Muscle of back (tissue), 11 donors: Measurements from ENCODE around the gene SLX9. TPM values are rescaled to one million over a fixed set of nuclear protein-coding genes. Genes with fewer than 3 reads are reported as not detected.
"Not testable (repeated sequence)": the region's sequence is repeated elsewhere in the genome, so short reads cannot be mapped to it uniquely, and the experiment has no call there.

ENCODE experiments used
- DNase-seq, 3 donors: peaks; one replicate each; pipeline versions ENCODE4 v3.0.0 to v3.0.0-alpha.2; 2013
- polyA plus RNA-seq, 10 donors: library from polyadenylated mRNA; unstranded; fragments of 120-200 nt; gene quantifications; one replicate each; pipeline ENCODE4 v1.2.1, GENCODE V29; 2013; ENCODE audit not compliant: insufficient read length in 10 of 10

The SLX9 gene
- polyA plus RNA-seq, 10 donors: 13.2 to 22.1 (median 15.8) TPM

DNA sequence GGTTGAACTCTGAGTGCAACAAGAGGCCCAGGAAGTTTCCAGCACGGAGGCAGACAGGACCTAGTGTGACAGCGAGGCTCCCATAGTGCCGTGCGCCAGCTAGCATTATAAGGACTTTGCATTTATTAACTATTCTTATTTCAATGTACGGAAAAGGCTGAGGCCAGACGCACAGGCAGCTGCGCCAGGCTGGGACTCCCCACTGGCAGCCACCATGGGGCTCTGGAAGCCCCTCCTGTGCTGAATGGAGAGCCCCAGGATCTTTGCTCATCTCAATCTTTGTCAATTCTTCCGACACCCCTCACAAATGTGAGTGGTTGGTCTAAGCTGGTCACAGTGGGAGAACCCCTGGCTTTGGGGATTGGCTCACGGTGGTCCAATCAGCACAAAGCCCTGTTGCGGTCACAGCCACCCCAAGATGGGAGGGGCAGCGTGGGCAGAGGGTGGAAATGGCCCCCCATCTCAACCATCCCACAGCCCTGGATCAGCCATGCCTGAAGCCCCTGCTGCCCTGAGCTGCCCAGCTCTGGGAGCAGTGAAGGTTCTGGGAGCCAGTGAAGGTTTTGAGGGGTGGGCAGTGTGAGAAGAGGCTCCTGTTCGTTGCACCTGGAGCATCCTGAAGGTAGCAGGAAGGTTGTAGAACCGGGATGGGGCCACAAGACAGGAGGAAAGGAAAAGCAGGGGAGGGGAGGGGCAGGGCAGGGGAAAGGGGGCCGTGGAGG lies 75.1 kb downstream of the SLX9 start:
- no peak for DNase-seq

- peak in 1 of 3 donors; percentile 35 for DNase-seq
Measured at GRCh38 chr21:45015469-45015860, 75.6 kb downstream of the SLX9 start.

DNA sequence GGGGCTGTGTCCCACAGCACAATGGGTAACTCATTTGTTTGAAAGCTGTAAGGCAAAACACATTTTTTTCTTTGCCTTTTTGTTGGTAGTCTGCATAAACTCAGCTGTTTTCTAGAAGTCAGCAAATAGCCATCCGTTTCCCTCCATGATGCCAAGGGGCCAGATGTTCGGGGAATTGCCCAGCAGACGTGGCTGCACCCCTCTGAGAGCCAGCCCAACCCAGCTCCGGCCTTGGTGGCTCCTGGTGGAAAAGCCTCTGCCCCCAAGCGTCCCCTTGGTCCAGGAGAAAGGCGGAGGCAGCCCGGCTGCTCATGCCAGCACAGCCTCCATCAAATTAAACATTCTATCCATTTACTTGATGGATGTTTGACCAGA lies 76.2 kb downstream of the SLX9 start:
- peak in 1 of 3 donors; percentile 66 for DNase-seq

- peak in 1 of 3 donors; percentile 81 for DNase-seq
Measured at GRCh38 chr21:45016406-45017038, 76.7 kb downstream of the SLX9 start.

- peak in 1 of 3 donors; percentile 67 for DNase-seq
Measured at GRCh38 chr21:45017039-45017960, 77.5 kb downstream of the SLX9 start.

DNA sequence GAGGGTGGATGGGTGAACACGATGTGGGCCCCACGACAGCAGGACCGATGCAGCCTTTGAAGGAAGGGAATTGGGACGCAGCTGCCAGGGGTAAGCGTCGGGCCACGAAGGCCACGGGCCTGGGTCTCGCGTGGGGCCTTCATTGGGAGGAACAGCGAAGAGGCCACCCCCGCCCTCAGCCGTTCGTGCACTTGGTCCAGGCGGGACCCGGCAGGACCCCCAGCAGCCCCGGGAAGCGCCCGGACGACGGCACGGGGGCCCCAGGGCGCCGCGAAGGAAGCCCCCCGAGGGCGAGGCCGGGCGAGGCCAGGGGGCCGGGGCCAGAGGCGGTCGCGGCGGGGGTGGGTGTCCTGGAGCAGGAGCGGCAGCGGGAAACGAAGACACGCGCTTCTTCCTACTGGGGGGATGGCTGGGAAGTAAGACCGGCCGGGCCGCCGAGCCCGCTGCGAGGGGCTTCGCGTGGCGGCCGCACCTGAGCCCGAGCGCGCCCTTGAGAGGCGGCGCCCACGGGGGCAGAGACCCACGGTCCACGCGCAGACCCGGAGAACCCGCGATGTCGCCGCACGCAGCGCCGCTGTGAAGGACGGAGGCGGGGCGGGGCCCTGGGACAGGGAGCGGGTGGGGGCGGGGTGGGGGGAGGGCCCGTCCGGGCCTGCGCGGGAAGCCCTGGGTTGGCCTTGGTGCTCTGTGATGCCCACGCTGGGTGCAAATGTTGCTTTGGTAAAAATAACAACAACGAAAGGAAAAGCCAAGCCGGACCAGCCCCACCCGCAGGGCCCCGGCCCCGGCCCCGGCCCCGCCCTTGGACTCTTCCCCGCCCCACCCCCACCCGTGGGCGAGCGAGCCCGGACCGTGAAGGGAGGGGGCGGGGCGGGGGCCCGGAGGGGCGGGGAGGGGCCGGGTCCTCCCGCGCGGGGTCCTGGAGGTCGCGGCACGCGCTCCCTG lies 78.6 kb downstream of the SLX9 start:
- DNase-seq: no peak

GRCh38 chr21:45019076-45019886 lies 79.5 kb downstream of the SLX9 start:
- DNase-seq: no peak

GRCh38 chr21:45019887-45020537 lies 80.2 kb downstream of the SLX9 start:
- no peak for DNase-seq

- no peak for DNase-seq
Measured at GRCh38 chr21:45020629-45021427, 81.0 kb downstream of the SLX9 start.

DNA sequence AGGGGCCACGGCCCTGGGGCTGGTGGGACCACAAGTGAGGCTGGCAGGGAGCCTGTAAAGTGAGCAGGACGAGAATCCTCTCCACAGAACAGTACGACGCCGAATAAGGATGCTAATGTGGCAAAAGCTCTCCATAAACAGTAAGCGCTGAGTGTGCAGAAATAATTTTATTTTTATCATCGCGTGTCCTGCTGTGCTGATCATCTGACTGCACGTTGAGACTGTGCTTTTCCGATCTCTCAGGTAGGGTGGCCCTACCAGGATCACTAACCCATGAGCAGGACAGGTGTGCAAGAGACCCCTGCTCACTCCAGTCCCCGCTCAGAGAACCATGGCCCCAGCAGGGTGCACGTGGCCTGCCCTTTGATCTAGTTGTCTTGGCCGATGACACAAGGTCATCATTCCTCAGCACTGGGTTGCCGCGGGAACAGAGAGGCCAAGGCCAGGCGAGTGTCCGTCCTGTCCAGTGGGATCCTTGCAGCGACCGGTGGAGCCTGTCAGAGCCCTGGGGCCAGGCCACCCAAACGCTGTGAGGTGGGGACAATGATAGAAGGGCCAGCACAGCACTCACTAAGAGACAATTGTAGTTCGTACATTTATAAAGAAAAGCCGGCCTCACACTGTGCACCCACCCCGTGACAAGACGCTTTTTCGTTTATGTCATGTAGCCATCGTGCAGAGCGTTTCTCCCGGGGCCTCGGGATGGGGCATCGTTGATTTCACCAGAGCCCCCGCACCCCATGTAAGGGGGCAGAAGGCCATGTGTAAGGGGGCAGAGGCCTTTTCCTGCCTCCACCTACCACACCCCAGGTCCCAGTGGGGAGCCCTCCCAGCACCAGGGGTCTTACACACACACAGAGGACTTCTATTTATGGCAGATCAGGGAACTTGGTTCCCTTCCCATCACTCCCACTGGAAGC lies 81.9 kb downstream of the SLX9 start:
- DNase-seq: no peak

DNA sequence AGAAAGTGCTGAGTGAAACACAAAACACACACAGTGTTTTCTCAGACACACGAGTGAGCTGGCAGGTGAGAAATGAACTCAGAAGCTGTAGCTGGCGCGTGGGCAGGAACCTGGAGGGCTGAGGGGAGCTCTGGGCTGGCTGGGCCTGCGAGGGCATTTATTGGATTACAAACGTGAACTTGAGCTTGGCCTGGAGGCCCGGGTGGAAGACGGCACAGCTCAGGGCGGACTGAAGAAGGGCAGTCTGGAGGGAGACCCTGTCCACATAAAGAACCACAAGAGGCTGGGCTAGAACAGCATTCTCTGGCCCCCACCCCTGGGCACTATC lies 82.5 kb downstream of the SLX9 start:
- DNase-seq: no peak

DNA sequence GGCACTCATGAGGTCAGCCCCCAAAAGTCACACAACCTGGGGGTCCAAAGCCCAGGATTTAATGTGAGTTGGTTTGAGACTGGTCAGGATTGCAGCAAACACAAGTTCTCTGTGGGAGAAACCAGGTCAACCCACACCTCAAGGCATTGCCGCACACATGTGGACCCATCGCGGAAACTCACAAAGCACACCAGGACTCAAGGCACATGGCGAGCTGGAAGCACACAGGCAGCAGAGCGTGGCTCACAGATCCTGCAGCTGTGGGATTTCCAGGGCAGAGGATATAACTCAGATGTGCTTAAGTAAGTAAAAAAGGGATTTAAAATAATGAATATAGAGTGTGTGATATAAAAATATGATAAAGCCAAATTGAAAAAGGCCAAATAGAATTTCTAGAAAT lies 82.9 kb downstream of the SLX9 start:
- no peak for DNase-seq

DNA sequence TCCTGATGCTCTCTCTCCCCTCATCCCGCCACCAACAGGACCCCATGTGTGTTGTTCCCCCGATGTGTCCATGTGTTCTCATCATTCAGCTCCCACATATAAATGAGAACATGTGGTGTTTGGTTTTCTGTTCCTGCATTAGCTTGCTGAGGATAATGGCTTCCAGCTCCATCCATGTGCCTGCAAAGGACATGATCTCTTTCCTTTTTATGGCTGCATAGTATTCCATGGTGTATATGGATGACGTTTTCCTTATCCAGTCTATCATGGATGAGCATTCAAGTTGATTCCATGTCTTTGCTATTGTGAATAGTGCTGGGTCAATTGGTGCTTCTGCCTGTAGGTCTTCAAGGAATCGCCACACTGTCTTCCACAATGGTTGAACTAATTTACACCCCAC lies 84.7 kb downstream of the SLX9 start:
- DNase-seq: not testable (repeated sequence)

DNA sequence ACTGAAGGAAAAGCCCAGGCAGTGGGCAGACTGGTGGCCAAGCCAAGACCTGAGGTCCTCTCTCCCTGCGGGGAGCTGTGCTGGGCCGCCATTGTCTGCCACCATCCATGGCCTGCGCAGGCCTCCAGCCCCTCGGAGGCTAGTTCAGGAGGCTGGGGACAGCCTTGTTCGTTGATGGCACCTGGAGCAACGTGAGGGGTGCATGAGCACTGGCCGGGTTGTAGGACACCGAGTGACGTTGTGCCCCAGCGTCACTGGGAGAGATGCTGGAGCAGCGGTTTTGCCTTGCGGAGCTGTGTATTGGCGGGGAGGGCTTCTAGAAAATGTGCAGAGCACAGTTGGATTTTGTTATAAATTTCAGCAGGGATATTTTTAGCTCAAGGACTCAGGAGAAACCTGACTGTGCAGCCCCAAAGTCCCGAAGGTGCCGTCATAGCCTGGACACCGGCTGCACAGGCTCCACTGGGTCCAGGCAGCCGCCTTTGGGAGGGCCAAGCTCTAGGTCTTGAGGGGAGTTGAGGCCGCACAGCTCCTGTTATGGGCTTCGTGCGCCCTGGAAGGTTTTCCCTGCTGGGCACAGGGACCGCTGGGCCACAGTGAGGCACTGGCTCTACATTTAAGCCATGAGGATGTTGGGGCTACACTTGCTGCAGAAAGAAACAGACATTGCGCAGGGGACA lies 86.4 kb downstream of the SLX9 start:
- DNase-seq: no peak
